Kidney tubule cell (primary cell): ENCODE measurements around the gene LPAR3.
"Not testable (repeated sequence)": the region's sequence is repeated elsewhere in the genome, so short reads cannot be mapped to it uniquely, and the experiment has no call there.

Experiments
- DNase-seq: peaks from one replicate; pipeline ENCODE4 v3.0.0-alpha.2; 2018; ENCODE audit warnings: low spot score

LPAR3 gene

DNA sequence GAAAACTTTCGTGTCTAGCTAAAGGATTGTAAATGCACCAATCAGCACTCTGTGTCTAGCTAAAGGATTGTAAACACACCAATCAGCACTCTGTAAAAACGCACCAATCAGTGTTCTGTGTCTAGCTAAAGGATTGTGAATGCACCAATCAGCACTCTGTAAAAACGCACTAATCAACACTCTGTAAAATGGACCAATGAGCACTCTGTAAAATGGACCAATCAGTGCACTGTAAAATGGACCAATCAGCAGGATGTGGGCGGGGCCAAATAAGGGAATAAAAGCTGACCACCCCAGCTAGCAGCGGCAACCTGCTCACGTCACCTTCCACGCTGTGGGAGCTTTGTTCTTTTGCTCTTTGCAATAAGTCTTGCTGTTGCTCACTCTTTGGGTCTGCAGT is 9.7 kb upstream of the LPAR3 start:
- not testable (repeated sequence) for DNase-seq

DNA sequence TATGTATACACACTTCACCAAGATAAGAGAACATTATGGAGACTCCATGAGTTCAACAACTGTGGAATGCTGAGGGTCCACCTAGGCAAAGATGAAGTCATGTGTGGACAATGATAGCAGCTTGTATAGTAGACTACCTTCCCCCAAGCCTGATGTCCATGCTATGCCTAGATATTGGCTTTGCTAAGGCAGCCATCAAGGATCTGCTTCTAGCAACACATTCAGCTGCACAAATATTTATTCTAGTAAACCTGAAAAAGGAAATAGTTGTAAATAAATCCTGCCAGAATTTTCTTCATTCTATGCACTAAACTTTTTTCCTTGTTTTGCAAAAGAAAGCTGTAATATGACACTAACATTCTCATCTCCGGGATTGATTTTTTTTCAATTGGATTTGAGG is 7.0 kb upstream of the LPAR3 start:
- DNase-seq, result no peak

DNA sequence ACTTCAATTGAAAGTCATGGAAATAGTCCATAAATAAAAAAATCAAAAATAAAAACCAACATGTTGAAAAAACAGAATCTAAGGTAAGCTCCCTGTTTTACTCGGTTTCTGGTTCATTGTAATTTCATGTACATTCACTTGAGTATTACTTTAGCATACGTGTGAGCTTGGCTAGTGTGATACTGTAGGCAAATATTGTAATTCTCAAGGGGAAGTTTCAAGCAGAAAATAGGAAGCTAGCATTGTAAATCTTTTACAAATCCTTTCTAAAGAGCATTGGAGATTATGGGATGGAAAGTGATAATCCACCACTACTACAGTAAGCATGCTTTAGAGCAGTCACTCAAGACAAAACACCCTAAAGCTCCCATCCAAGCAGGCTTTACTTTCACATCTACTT is 3.3 kb upstream of the LPAR3 start:
- no peak for DNase-seq

DNA sequence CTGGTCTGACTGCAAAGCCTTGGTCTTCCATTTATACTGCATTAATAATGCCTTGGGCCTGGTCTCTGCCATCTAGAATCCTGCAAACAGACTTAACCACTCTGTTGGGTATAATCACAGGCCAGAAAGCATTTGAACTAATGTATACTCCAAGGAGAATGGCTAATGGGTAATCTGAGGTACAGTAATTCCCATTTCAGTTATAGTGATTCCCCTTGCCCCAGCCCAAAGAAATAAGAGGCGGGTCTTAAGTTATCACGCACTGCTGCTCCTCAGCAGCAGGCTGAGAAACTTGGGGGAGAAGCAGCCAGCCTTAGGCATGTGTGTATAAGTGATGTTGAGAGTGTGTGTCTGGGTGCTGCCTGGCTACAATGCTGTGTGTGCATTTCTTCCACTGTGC is 2.4 kb downstream of the LPAR3 start:
- DNase-seq, result no peak

DNA sequence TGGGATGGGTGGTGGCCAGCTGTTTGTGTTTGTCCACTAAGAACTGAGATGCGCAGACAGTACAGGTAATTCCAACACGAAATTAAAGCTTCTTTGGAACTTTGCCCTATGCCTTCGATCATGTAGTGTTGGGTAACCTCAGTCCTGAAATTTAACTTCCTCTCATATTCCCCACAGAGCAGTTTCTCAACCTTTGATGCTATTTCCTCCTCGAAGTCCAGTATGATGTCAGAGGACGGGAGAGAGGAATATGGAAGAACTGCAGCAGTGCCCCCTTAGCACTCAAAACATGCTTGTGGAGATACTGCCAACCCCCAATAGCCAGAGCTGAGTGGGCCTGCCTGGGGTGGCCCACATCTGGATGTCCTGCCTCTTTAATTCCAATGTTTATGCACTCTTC is 3.6 kb downstream of the LPAR3 start:
- DNase-seq, result no peak

DNA sequence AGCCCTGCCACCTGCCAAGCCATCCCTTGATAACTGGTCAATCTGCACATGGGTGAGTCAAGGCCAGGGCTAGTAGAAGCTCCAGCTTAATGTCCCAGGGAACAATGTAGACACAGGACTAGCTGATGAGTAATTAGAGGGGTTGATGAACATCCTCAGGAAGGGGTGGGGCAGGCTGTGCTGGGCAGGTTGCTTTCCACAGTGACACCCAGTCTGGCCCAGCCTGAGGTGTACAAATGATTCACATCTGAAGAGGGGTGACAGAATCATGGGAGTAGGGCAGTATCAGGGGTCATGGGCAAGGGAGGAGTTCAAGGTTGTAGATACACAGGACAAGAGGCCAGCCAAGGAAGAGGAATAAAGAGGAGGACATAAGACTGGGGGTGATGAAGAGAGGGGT is 4.3 kb downstream of the LPAR3 start:
- DNase-seq, result peak; percentile 43

DNA sequence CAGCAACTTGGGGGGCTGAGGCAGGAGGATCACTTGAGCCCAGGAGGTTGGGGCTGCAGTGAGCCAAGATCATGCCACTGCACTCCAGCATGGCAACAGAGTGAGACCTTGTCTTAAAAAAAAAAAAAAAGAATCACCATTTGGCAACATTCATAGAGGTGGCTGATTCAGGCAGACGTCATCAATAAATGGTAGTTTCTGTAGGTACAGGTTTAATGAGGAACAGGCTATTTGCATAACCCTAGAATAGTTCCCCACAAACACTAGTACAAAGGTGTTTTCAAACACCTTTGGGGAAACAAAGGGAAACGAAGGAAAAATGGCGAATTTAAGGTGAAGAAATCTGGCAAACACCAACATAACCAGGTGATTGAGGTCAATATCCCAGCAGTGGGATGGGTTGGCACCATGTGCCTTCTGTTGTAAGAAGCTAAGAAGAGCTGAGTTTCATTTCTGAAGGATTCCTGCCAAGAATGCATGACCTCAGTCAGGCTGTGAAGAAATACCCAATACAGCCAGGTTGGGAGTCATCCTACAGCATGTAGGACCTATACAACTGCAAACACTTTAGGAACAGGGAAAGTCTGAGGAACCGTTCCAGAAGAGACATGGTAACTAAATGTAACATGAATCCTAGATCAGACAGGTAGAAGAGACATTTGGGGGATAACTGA is 5.6 kb downstream of the LPAR3 start:
- DNase-seq, result peak; percentile 21

DNA sequence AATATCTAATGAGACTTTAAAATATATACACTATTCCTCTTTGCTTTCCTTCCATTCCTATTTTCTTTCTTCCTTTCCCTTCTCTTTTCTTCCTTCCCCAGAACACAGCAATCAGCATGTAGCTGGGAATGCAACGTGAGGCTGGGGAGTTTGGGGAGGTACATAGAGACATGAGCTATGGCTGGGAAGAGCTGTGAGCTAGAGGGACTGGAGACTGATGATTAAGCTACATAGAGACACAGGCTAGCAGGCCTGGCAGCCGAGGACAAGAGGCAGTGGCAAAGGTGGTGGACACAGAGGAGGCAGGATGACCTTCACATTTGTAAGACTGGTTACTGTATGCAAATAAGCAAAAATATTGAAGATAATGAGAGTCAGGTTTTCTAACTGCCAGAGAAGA is 7.5 kb downstream of the LPAR3 start:
- no peak for DNase-seq

DNA sequence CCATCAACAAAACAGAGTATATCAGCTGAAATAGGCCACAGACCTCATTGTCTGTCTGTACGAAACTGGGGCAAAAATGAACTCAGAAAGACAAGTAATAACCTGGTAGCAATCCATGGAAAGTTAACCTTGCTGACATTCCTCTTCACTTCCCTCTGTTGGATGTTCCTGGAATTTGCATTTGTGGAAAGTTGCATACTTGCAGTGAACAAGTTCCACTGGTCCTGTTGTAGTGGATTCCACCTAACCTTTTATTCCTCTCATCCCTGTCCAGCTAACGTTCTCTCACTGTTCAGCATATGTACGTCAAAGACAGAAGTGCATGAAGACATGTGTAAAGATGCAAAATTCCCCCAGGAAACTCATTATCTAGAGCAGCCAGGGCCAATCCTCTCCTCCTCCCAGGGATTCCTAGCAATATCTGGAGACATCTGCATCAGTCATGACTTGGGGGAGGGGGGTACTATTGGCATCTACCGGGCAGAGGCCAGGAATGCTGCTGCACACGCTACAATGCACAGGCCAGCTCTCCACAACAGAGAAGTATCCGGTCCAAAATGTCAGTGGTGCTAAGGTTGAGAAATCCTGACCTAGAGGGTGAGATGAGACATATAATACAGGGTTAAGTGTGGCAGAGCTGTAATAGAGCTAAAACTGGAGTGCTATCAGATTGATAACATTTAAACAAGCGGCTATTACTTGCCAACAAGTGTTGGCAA is 8.2 kb downstream of the LPAR3 start:
- peak; percentile 63 for DNase-seq

DNA sequence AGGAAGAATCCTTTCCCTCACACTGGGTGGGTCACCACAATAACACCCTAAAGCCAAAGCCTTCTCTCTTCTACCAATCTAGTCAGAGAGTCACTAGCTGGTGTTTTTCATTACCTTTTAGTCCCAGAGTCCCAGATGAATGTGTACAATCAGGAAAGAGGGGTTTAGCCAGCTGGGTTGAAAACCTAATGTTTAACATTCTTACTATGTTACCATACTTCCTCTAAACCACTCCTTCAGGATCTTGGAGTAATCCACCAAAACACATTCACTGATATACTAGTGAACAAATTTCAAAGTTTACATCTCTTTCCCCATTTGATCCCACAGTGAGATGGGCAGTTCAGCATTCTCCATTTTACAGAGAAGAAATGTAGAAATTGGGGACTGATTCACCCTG is 9.7 kb downstream of the LPAR3 start:
- DNase-seq, result no peak

DNA sequence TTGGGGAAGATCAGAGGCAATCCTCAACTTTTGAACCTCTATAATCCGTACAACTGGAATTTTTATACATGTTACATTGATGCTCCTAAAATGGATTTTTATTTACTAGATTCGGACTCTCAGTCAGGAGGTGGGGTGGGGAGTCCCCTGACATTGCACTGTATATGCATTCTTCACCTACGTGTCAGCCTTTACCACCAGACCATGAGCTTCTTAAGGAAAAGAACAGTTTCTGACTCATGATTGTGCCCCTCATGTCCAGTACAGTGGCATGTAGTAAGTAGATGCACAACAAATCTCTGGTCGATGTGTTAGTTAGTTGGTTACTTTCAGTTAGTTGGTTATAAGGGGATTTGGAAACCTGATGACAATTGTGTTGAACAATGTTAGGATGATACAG is 15.4 kb downstream of the LPAR3 start:
- no peak for DNase-seq

DNA sequence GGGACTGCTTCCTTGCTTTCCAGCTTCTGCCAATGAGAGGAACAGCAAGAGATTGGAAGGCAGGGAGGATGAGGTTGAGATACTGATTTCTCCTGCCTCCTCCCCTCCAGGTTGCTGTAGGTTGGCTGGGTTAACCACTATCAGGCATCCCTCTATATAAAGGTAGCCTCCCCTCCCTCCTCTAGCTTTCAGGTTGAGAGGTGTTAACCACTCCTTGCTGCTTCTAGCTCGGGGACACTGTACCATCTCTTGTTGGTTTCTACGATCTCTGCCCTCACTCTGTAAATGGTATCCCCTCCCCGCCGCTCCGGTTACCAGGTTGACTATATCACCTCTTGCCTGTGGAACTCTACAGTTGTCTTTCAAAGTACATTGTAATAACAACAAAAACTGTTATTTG is 16.7 kb downstream of the LPAR3 start:
- DNase-seq, result no peak

DNA sequence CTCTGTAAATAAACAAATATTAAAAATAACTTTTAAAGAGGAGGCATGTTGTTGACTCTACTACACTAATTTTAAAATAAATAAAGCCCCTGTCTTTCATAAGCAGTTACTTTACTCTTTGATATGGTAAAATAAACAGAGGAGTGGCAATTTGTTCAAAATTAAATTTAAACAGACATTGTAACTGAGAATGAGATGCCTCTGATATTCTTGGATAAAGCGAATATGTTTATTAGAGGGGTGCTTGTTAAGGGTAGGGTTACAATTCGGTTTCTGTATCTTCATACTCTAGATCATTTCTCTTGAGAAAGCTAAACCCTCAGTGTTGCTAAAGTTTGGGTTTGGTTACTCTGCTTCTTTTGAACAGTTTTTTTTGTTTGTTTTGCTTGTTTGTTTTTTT is 19.6 kb downstream of the LPAR3 start:
- DNase-seq, result no peak

DNA sequence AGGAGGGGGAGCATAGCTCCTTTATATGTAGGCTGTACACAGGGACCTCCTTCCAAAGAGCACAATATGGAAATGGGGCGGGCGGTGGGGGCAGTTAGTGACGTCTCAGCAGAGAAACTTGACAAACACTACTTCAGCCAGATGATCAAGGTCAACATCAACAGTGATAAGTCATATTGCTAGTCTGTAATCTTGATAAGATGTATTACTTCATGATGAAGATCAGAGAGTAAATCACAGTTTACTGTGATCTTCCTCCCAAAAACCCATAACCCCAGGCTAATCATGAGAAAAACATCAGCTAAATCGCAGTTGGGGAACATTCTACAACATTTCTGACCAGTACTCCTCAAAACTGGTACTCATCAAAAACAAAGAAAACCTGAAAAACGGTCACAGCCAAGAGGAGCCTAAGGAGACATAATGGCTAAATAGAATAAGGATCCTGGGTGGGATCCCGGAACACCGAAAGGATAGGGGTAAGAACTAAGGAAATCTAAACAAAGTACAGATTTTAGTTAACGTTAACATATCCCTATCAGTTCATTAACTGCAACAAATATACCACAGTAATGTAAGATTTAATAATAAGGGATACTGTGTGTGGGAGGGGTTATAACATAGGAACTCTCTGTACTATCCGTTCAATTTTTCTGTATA is 20.2 kb downstream of the LPAR3 start:
- DNase-seq, result no peak

DNA sequence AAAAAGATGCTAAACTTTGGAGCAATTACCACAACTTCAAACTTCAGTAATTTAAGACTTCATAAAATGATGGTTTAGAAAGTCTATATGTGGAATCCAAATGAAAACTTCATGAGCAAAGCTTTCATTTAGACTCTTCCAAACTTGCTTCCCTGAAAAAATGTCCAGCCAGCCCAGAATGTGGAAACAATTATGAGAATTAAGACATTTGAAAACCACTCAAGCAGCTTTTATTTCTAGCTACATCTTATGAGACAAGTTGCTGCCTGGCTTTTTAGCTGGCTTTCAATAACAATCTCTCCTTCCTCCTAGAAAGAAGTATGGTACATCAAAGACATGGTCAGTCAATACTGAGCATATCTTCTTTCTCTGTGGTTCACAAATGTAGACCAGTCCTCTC is 21.8 kb downstream of the LPAR3 start:
- DNase-seq, result no peak

DNA sequence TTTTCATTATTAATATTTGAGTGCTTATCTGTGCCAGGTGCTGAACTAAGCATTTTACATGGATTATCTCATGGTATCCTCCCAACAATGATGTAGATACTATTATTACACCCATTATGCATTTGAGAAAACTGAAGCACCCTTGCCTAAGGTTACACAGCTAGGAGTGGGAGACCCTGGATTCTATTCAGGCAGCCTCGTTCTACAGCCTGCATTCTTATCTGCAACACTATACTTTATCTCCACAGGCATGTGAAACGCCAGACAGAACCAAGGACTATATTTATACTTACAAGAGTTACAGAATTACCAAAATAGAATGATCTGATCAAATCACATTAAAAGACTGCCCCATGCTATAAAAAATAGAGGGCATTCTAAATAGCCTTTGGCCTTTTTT is 22.4 kb downstream of the LPAR3 start:
- no peak for DNase-seq

DNA sequence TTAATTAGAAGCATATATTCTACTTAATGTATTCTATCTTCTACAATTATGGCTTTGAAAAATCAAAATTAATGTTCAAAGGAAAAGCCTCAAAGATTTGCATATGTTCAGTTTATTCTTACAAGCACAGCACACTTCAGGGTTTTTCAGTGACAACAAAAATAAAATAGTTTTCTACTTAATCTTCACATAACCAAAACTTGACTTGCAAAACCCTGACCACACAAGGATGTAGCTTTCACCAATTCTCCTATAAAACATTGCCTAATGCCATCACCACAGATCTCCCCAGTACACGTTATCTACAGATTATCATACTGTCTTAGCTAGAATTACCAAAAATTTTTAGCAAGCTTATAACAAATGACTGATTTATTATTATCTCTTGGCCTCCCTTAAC is 23.3 kb downstream of the LPAR3 start:
- DNase-seq, result no peak

DNA sequence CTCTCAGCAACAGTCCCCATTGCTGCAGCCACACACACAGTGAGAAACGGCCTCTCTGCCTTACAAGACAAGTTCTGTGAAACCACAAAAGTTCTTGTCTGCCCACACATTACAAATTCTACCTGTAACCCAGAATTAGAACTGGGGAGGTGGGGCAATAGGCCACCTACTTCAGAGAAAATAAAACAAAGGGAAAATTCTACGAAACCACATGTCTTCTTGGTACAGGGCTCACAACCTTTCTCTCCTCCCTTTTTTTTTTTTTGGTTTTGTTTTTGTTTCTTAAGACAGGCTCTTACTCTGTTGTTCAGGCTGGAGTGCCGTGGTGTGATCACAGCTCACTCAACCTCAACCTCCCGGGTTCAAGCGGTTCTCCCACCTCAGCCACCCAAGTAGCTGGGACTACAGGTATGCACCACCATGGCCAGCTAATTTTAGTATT is 30.2 kb downstream of the LPAR3 start:
- no peak for DNase-seq

DNA sequence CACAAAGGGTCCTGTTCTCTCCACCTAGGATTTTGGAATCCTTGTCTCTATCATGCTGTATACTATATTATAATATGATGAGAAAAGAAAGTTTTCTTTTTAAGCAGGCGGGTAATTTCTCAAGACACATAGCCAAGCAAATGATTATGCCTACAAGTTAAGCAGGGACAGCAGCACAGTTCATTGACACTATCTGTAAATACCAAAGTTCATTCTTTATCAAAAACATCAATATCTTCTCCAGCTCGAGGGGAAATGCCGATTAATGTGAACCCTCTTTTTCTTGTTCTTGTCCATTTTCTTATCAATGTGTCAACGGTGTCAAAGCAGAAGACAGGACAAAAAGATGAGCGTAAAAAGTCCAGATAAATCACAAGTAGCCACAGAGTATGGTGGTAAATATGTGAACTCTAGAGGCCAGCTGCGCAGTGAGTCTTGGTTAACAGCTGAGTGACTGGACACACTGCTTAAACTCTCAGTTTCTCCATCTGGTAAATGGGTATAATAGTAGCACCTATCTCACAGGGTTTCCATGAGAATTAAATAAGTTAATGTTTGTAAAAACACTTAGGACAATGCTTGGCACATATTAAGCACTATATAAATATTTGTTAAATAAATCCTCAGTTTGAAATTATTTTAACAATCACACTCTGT is 30.9 kb downstream of the LPAR3 start:
- no peak for DNase-seq

DNA sequence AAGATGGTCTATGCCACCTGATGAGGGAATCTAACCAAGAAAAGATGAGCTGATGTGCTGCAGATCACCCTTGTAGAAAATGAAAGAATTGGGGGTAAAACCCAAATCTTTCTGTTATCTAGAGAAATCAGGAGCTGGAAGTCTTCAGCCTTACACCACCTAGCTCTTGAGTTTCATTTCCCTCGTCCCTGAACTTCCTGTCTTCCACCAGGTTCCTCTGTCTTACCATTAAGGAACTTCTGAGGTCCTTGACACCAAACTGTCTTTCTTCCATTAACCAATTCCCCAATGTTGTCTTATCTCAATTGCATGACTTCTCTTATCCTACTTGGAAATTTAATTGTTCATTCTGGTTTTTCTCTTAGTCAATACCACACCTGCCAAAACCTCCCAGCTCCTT is 31.5 kb downstream of the LPAR3 start:
- no peak for DNase-seq

DNA sequence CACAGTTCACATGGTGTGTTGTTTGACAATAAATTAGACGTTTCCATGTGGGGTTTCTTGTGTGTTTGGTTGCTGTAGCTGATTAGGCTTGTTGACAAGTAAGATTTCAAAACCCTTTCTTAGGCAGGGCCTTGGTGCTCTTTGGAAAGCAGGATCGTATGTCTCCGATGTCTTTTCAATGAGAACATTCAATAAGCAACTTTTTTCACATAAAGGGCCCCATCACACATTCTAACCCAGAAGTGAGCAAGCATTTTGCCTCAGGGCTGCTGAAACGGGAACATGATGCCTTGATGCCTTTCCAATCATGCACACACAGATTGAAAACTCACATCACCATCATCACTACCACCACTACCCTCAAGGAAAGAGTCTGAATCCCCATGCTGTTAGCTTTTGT is 33.1 kb downstream of the LPAR3 start:
- no peak for DNase-seq

DNA sequence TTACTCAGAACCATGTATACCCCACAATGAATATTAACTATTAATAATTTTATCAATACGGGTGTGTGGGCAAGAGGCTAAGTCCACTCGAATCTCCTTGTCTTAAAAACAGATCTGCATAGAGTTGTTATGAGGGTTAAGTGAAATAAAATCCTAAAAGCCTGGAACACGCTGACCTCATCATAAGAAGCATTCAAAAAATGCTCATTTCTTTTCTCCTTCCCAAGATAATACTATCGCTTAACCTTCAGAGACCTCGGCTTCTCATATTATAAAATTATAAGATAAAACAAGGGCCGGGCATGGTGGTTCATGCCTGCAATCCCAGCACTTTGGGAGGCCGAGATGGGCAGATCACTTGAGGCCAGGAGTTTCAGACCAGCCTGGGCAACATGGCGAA is 35.1 kb downstream of the LPAR3 start:
- no peak for DNase-seq

DNA sequence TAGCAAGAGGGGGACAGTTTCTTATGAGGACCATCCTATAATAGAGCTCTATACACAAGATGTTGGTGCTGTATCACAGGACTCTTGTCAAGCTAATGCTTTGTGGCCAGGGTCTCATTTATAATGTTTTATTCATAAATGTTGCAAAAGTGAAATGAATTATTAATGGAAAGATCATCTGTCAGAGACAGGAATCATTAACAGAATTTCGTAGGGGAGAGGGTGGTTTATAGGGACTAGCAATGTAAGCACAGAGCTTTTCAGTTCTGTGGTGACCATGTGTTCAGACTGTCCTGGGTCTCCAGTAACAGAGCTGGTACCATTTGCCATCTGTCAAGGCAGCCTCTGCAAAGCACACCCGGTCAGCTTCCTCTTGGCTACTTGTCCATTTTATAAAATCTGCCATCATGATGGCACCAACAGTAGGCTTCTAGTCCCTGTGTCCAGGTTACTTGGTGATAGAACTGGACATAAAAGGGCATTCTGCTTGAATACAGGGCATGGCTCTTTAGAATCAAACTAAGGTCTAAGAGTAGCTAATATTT is 36.2 kb downstream of the LPAR3 start:
- DNase-seq, result no peak
